ENCODE data around the gene BBC3.

The BBC3 gene

GRCh38 chr19:47179653-47180310, 51.2 kb downstream of the BBC3 start:
- Histone ChIP-seq H3K27me3 (ENCODE audit: insufficient read depth, low read length) (no peaks in the 10 kb centered on the region), H3K9ac (ENCODE audit: low read depth, low read length) (no peak overlapping the region), H3K4me1 (ENCODE audit: insufficient read depth, low read length) (no peaks in the 10 kb centered on the region), H3K9me3 (ENCODE audit: insufficient read depth, low read depth, low read length) (no peaks in the 10 kb centered on the region), H3K27ac (ENCODE audit: low read length) (no peak overlapping the region), H3K36me3 (ENCODE audit: insufficient read depth, low read depth, low read length) (peaks cover 83% of the 10 kb centered on the region), H3K4me3 (ENCODE audit: low read length) (no peak overlapping the region)

DNA sequence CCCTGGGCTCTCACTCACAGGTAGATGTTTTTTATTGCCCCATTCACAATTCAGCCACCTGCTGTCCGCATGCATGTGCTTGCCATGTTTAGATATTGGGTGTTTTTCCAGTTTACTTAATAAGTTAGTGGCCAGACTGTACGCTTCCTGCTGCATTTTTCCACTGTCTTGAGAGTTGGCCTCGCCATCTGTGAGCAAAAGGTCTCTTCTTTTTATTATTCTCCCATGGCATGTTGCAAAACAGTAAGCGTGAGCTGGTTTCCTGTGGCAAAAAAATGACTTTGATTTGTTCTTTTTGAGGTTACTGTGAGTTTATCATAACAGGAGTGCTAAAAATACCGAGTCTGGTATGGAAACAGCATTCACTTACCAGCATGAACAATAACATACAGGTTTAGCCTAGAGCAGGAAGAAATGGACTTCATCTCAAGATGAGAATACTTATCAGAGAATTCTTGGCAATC, 54.3 kb downstream of the BBC3 start:
- Histone ChIP-seq H3K9me3 (ENCODE audit: insufficient read depth, low read depth, low read length) (no peaks in the 10 kb centered on the region), H3K4me3 (ENCODE audit: low read length) (no peak overlapping the region), H3K9ac (ENCODE audit: low read depth, low read length) (no peak overlapping the region), H3K27ac (ENCODE audit: low read length) (no peak overlapping the region), H3K36me3 (ENCODE audit: insufficient read depth, low read depth, low read length) (peaks cover 77% of the 10 kb centered on the region), H3K27me3 (ENCODE audit: insufficient read depth, low read length) (no peaks in the 10 kb centered on the region), H3K4me1 (ENCODE audit: insufficient read depth, low read length) (no peaks in the 10 kb centered on the region)

- H3K36me3 ChIP-seq (ENCODE audit: insufficient read depth, low read depth, low read length): peaks cover 76% of the 10 kb centered on the region
Observed at GRCh38 chr19:47176071-47176626, 54.9 kb downstream of the BBC3 start.

GRCh38 chr19:47172666-47173455, 58.1 kb downstream of the BBC3 start:
- Histone ChIP-seq H3K36me3 (ENCODE audit: insufficient read depth, low read depth, low read length) (peaks cover 82% of the 10 kb centered on the region), H3K27ac (ENCODE audit: low read length) (no peak overlapping the region), H3K4me3 (ENCODE audit: low read length) (no peak overlapping the region)

More at GRCh38 chr19:47176071-47176626, 54.9 kb downstream of the BBC3 start:
- no peaks in the 10 kb centered on the region for H3K9me3 ChIP-seq (ENCODE audit: insufficient read depth, low read depth, low read length)
- no peaks in the 10 kb centered on the region for H3K4me1 ChIP-seq (ENCODE audit: insufficient read depth, low read length)
- no peaks in the 10 kb centered on the region for H3K27me3 ChIP-seq (ENCODE audit: insufficient read depth, low read length)
- H3K4me3 ChIP-seq (ENCODE audit: low read length): no peak overlapping the region
- H3K9ac ChIP-seq (ENCODE audit: low read depth, low read length): no peak overlapping the region
- H3K27ac ChIP-seq (ENCODE audit: low read length): no peak overlapping the region

More at GRCh38 chr19:47172666-47173455, 58.1 kb downstream of the BBC3 start:
- H3K27me3 ChIP-seq (ENCODE audit: insufficient read depth, low read length): no peaks in the 10 kb centered on the region
- no peaks in the 10 kb centered on the region for H3K4me1 ChIP-seq (ENCODE audit: insufficient read depth, low read length)
- H3K9me3 ChIP-seq (ENCODE audit: insufficient read depth, low read depth, low read length): no peaks in the 10 kb centered on the region
- no peak overlapping the region for H3K9ac ChIP-seq (ENCODE audit: low read depth, low read length)

Measured in iPS-20b (cell line).